ENCODE data around the gene TRPC6. TPM values are rescaled to one million over a fixed set of nuclear protein-coding genes. Genes with fewer than 3 reads are reported as not detected.

TRPC6 gene
- total RNA-seq (2011; cell fraction: chromatin; rRNA removed; ENCODE audit: low replicate concordance), result not detected in 2 replicates
- total RNA-seq (2011; cell fraction: nucleolus; rRNA removed), result not detected in 2 replicates
- total RNA-seq (2011; cell fraction: nucleoplasm; rRNA removed), result not detected in 2 replicates
- not detected in 2 replicates for total RNA-seq (2014; rRNA removed)
- total RNA-seq (2014; rRNA removed; fragmentation: Illumina TruSeq; extraction: Trizol), result not detected in 2 replicates
- total RNA-seq (2015; rRNA removed; fragmentation: Illumina TruSeq; extraction: Trizol), result not detected in 2 replicates
- total RNA-seq (2021), result not detected in 2 replicates
- not detected in 2 replicates for polyA plus RNA-seq (2011; rRNA removed)
- polyA plus RNA-seq (2011; cell fraction: cytosol; rRNA removed), result not detected in 2 replicates
- not detected in 2 replicates for polyA plus RNA-seq (2011; cell fraction: nucleus; rRNA removed)
- polyA plus RNA-seq (2012), result not detected in 2 replicates
- not detected in 2 replicates for polyA plus RNA-seq (2014; fragmentation: Illumina TruSeq; extraction: Trizol)
- not detected for polyA plus RNA-seq (2014; fragmentation: Nextera tagmentation; extraction: Ambion mirVana)
- polyA plus RNA-seq (2014; rRNA removed), result not detected in 2 replicates
- not detected in 2 replicates for polyA minus RNA-seq (2011; rRNA and poly(A)+ RNA removed)
- not detected in 2 replicates for polyA minus RNA-seq (2011; cell fraction: cytosol; rRNA and poly(A)+ RNA removed)
- polyA minus RNA-seq (2011; cell fraction: nucleus; rRNA and poly(A)+ RNA removed), result not detected in 2 replicates
- not detected for Bru-seq, nascent RNA
- BruChase-seq, experiment 1, labeled RNA remaining after a 2-hour chase, result not detected
- BruChase-seq, experiment 2, labeled RNA remaining after a 6-hour chase, result not detected
- long read RNA-seq, experiment 1, result 0 reads
- long read RNA-seq, experiment 2, result 0 reads
- long read RNA-seq, experiment 3, result 0 reads

DNA sequence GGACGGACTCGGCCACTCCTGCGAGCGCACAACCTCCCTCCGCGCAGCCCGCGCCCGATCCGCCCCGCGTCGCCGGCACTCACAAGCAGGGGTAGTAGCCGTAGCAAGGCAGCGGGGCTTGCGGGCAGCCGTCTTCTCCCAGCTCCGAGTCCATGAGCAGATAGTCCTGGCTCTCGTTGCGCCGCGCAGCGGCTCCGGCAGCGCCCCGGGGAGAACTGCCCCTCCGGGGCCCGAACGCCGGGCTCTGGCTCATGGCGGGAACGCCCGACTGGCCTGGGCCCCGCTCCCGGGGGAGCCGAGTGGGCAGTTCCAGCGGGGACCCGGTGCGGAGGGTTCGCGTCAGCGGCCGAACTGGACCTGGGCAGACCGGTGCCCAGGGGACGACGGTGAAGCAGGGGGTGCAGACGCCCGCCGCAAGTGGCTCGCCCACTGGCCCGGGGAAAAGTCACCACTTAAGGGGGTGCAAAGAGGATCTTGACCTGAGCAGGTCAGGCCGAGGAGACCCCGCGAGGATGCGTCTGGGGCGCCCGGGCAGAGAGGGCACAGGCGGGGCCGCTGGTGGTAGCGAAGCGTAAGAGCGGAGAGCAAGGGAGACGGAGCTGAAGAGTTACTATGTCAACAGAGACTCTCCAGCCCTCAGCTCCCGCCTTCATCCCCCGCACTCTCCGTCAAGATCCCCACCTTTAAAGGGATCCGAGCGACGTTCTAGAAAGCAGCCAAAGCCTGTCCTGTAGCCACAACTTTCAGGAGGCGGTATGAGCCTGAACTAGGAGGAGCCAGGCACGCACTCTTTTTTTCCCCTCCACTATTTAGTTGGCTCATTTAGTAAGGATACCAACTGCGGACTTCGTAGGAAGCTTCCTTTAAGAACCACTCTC, at the start of gene TRPC6:
TRPC6 (minus strand) TSS at position 757 of the 878 bp plus-strand sequence; CDS start at position 253, 504 bp downstream.
- no peak within 1 kb of the TSS for H3K27ac ChIP-seq (ENCODE audit: extremely low read depth, low read depth, low read length)
- H3K9ac ChIP-seq (ENCODE audit: insufficient read depth in 1 of 2, low read depth in 2 of 2, low read length in 2 of 2), result no peak within 1 kb of the TSS
- no TSS peak for BruUV-seq (replicated peaks)
- TF ChIP-seq ZNF253 (CRISPR knock-in tag; conservative IDR thresholded peaks at IDR 0.05) (no peak), CEBPG (CRISPR knock-in tag; IDR thresholded peaks at IDR 0.05) (no peak), CEBPG (tag; conservative IDR thresholded peaks at IDR 0.05 in 1 of 2, IDR thresholded peaks at IDR 0.05 in 1 of 2) (no peak), EP300 (IDR thresholded peaks at IDR 0.05; ENCODE audit: low read length) (no peak)
- TF ChIP-seq, protein P1, sequence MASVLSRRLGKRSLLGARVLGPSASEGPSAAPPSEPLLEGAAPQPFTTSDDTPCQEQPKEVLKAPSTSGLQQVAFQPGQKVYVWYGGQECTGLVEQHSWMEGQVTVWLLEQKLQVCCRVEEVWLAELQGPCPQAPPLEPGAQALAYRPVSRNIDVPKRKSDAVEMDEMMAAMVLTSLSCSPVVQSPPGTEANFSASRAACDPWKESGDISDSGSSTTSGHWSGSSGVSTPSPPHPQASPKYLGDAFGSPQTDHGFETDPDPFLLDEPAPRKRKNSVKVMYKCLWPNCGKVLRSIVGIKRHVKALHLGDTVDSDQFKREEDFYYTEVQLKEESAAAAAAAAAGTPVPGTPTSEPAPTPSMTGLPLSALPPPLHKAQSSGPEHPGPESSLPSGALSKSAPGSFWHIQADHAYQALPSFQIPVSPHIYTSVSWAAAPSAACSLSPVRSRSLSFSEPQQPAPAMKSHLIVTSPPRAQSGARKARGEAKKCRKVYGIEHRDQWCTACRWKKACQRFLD (CRISPR knock-in tag; IDR thresholded peaks at IDR 0.05), result no peak
- no peaks in the 10 kb centered on the region for H3K79me2 ChIP-seq (ENCODE audit: control insufficient read depth, insufficient read depth, low read length)
- no peaks in the 10 kb centered on the region for H4K20me1 ChIP-seq (replicated peaks; ENCODE audit: control insufficient read depth, insufficient read depth, low read length)
- no peak within 1 kb of the TSS for H2AFZ ChIP-seq (ENCODE audit: low read depth, low read length)
- H3K36me3 ChIP-seq (ENCODE audit: control insufficient read depth, insufficient read depth, low read length), result no peaks in the 10 kb centered on the region
- ChIA-PET CTCF (ENCODE audit: low intra/inter-chr PET ratio) (no interaction called here), POLR2A (no interaction called here)
- H3K27me3 ChIP-seq (ENCODE audit: control insufficient read depth in 2 of 2, insufficient read depth in 2 of 2, low read length in 2 of 2), result no peaks in the 10 kb centered on the region
- no peak for ATAC-seq
- no peak within 1 kb of the TSS for H3K4me3 ChIP-seq
- FAIRE-seq, result no peak
- no peak for DNase-seq (ENCODE audit: extremely low read depth in 1 of 4, low spot score in 3 of 4)
- 22% methylated on average over 59 of the region's 74 CpGs for WGBS (ENCODE audit: insufficient coverage, low coverage, missing lambda C conversion rate)
- no peaks in the 10 kb centered on the region for H3K9me3 ChIP-seq (replicated peaks; ENCODE audit: control insufficient read depth, insufficient read depth, low read depth, low read length)
- intact Hi-C loops (cut with micrococcal nuclease), result no loop called here
- in situ Hi-C loops (cut with MboI), result no loop called here
- no peaks in the 10 kb centered on the region for H3K4me1 ChIP-seq (replicated peaks in 1 of 2; ENCODE audit: control insufficient read depth in 2 of 2, insufficient read depth in 2 of 2, low read length in 2 of 2)
- H3K4me2 ChIP-seq (ENCODE audit: insufficient read depth, low read length), result no peak within 1 kb of the TSS
- H3K9me1 ChIP-seq (ENCODE audit: control insufficient read depth, insufficient read depth, low read length), result no peaks in the 10 kb centered on the region

Data from K562 (cell line).